Lower lobe of right lung (tissue), 2 donors: ENCODE measurements around the gene MORN3. TPM values are rescaled to one million over a fixed set of nuclear protein-coding genes. Genes with fewer than 3 reads are reported as not detected.
"Not testable (repeated sequence)": the region's sequence is repeated elsewhere in the genome, so short reads cannot be mapped to it uniquely, and the experiment has no call there.

Experiments
- ATAC-seq, 2 donors: fragments of 200-7000 bp; cut with Tn5 transposase; one replicate each; pipeline ENCODE4 v1.9.1; 2020 to 2022; ENCODE audit warnings: mild to moderate bottlenecking in 2 of 2, moderate library complexity in 2 of 2
- DNase-seq: peaks from one replicate; pipeline ENCODE4 v3.0.0-alpha.2; 2020
- H3K27ac ChIP-seq: fragments of 200-600 bp; one replicate; pipeline ENCODE4 v1.8.0; 2022
- H3K27me3 ChIP-seq: fragments of 200-600 bp; one replicate; pipeline ENCODE4 v1.8.0; 2022; ENCODE audit warnings: low read depth
- H3K36me3 ChIP-seq: fragments of 200-600 bp; one replicate; pipeline ENCODE4 v1.8.0; 2022; ENCODE audit warnings: mild to moderate bottlenecking
- H3K4me1 ChIP-seq: fragments of 200-600 bp; one replicate; pipeline ENCODE4 v1.8.0; 2022
- H3K4me3 ChIP-seq: fragments of 200-600 bp; one replicate; pipeline ENCODE4 v1.8.0; 2022; ENCODE audit warnings: mild to moderate bottlenecking
- H3K9me3 ChIP-seq: fragments of 200-600 bp; one replicate; pipeline ENCODE4 v1.8.0; 2022
- intact Hi-C: fragments of 100-400 bp; cut with DNase I; formaldehyde crosslinking; loops from one replicate; pipeline ENCODE4 v1.11.0; 2022
- total RNA-seq: library from RNA; stranded (reverse); fragmentation: NEBNext Ultra II Directional; extraction: Animal tissue kit (Norgen Biotek cat#: 25700); gene quantifications from one replicate; pipeline ENCODE4 v1.2.1, GENCODE V29; 2021
- TF ChIP-seq, protein P1 (sequence below): fragments of 200-600 bp; IDR thresholded peaks from one replicate; pipeline ENCODE4 v1.8.0; 2022; ENCODE audit warnings: antibody characterized with exemption, mild to moderate bottlenecking
- donor health status: DM: no; HTN: yes; CAD: no; lungs with severe emphysema.

The MORN3 gene
- total RNA-seq, 1 donor from 2014 or later: 2.1 TPM

GRCh38 chr12:121713257-121713777 lies 43.9 kb upstream of the MORN3 start:
- H3K27ac ChIP-seq: peak overlapping the region; percentile 92
- H3K9me3 ChIP-seq: no peaks in the 10 kb centered on the region
- peak overlapping the region; percentile 97 for H3K4me3 ChIP-seq
- H3K36me3 ChIP-seq: no peaks in the 10 kb centered on the region
- TF ChIP-seq, protein P1, sequence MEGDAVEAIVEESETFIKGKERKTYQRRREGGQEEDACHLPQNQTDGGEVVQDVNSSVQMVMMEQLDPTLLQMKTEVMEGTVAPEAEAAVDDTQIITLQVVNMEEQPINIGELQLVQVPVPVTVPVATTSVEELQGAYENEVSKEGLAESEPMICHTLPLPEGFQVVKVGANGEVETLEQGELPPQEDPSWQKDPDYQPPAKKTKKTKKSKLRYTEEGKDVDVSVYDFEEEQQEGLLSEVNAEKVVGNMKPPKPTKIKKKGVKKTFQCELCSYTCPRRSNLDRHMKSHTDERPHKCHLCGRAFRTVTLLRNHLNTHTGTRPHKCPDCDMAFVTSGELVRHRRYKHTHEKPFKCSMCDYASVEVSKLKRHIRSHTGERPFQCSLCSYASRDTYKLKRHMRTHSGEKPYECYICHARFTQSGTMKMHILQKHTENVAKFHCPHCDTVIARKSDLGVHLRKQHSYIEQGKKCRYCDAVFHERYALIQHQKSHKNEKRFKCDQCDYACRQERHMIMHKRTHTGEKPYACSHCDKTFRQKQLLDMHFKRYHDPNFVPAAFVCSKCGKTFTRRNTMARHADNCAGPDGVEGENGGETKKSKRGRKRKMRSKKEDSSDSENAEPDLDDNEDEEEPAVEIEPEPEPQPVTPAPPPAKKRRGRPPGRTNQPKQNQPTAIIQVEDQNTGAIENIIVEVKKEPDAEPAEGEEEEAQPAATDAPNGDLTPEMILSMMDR: no peak
- peaks cover 23% of the 10 kb centered on the region for H3K4me1 ChIP-seq
- H3K27me3 ChIP-seq: no peaks in the 10 kb centered on the region
- DNase-seq (no peak), ATAC-seq (peak in 1 of 2 donors; percentile 12)
- intact Hi-C loops: no loop called here

GRCh38 chr12:121712461-121713256 lies 43.2 kb upstream of the MORN3 start, which contains the start of gene TMEM120B:
Gene TMEM120B (plus strand): TSS chr12:121712752. CDS start chr12:121712896, 144 bp downstream.
- TF ChIP-seq, protein P1: peak; percentile 8
- H3K27ac ChIP-seq: peak within 1 kb of the TSS; percentile 92
- H3K36me3 ChIP-seq: no peaks in the 10 kb centered on the region
- H3K27me3 ChIP-seq: no peaks in the 10 kb centered on the region
- no peaks in the 10 kb centered on the region for H3K9me3 ChIP-seq
- intact Hi-C loops: no loop called here
- ATAC-seq (peak; percentile 96), DNase-seq (peak; percentile 90)
- H3K4me3 ChIP-seq: peak within 1 kb of the TSS; percentile 97
- peaks cover 23% of the 10 kb centered on the region for H3K4me1 ChIP-seq

DNA sequence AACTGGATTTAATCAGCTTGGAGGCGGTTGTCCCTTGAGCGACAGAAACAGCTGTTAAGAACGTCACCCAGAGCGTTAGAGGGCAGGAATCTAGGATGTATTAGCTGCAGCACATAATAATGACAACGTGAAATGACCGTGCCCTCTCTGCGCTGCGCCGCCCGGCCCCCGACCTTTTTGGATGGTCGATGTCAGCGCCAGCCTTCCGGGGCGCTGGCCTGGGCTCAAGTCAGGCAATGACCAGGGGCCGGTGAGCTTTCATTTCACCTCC lies 42.7 kb upstream of the MORN3 start:
- TF ChIP-seq, protein P1: no peak
- peak; percentile 11 to 44 for ATAC-seq
- peak overlapping the region; percentile 92 for H3K27ac ChIP-seq
- H3K9me3 ChIP-seq: no peaks in the 10 kb centered on the region
- no peaks in the 10 kb centered on the region for H3K27me3 ChIP-seq
- intact Hi-C loops: no loop called here
- H3K4me1 ChIP-seq: peaks cover 23% of the 10 kb centered on the region
- peak; percentile 50 for DNase-seq
- H3K36me3 ChIP-seq: no peaks in the 10 kb centered on the region
- peak overlapping the region; percentile 97 for H3K4me3 ChIP-seq

DNA sequence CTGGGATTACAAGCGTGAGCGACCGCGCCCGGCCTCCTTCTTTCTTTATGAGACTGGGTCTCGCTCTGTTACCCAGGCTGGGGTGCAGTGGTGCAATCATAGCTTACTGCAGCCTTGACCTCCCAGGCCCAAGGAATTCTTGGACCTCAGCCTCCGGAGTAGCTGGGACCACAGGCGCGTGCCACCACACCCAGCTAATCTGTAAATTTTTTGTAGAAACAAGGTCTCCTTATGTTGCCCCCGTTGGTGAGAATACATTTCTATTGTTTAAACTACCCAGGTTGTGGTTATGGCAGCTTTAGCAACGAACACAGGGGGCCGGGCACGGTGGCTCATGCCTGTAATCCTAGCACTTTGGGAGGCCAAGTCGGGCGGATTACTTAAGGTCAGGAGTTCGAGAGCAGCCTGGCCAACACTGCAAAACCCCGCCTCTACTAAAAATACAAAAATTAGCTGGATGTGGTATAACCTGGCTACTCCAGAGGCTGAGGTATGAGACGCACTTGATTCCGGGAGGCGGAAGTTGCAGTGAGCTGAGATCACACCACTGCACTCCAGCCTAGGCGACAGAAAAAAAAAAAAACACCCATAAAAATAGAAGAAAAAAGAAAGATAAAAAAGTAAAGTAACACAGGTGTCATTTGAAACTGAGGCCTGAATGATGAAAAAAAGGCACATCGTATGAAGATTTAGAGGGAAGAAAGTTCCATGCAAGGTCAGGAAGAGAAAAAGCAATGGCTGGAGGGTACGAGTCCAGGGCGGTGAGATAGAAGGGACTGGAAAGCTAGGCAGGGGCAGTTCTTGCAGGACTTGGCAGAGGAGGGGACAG lies 42.1 kb upstream of the MORN3 start:
- Histone ChIP-seq H3K9me3 (no peaks in the 10 kb centered on the region), H3K4me1 (peaks cover 23% of the 10 kb centered on the region), H3K4me3 (peak overlapping the region; percentile 97), H3K36me3 (no peaks in the 10 kb centered on the region), H3K27me3 (no peaks in the 10 kb centered on the region), H3K27ac (peak overlapping the region; percentile 92)
- ATAC-seq (peak; percentile 75 to 82), DNase-seq (peak; percentile 73)
- TF ChIP-seq, protein P1: no peak
- intact Hi-C loops: no loop called here

DNA sequence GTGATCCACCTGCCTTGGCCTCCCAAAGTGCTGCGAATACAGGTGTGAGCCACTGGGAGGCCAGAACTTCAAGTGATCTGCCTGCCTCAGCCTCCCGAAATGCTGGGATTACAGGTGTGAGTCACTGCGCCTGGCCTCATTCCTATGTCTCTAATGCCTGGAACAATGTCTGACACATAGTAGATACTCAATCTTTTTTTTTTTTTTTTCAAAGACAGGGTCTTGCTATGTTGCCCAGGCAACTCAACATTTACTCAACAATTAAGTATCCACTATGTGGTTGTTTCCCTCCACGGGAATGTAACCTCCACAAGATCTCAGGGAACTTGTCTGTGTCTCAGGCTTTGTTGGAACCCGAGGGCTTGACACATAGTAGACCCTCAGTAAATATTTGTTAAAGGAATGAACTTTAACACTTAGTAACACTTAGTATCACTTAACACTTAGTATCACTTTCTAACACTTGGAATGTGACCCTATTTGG lies 40.1 kb upstream of the MORN3 start:
- Histone ChIP-seq H3K9me3 (no peaks in the 10 kb centered on the region), H3K27me3 (no peaks in the 10 kb centered on the region), H3K4me3 (no peak overlapping the region), H3K4me1 (peaks cover 23% of the 10 kb centered on the region), H3K27ac (peak overlapping the region; percentile 10), H3K36me3 (no peaks in the 10 kb centered on the region)
- ATAC-seq (peak; percentile 31 to 52), DNase-seq (no peak)
- intact Hi-C loops: no loop called here
- TF ChIP-seq, protein P1: no peak

DNA sequence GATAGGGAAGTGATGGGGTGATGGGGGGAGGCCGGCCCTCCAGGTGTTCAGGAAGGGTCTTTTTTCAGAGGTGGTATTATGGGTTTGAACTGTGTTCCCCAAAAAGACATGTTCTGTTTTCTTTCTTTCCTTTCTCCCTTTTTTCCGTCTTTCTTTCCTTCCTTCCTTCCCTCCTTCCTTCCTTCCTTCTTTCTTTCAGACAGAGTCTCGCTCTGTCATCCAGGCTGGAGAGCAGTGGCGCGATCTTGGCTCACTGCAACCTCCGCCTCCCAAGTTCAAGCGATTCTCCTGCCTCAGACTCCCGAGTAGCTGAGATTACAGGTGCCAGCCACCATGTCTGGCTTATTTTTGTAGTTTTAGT lies 39.6 kb upstream of the MORN3 start:
- H3K4me3 ChIP-seq, DNase-seq, intact Hi-C loops, H3K9me3 ChIP-seq, H3K36me3 ChIP-seq, H3K27me3 ChIP-seq, ATAC-seq: not testable (repeated sequence)
- Histone ChIP-seq H3K4me1 (peaks cover 22% of the 10 kb centered on the region), H3K27ac (peak overlapping the region; percentile 10)
